NT2/D1 (cell line): Measurements from ENCODE around the gene SRC.

ENCODE experiments used
- DNase-seq: peaks from one replicate; pipeline ENCODE4 v3.0.0-alpha.2; 2011; ENCODE audit warnings: low read depth, low spot score
- H3K27me3 ChIP-seq: 2 replicates; pipeline ENCODE4 v1.6.0; 2011; ENCODE audit warnings: mild to moderate bottlenecking; ENCODE audit not compliant: insufficient read length, insufficient read depth
- H3K36me3 ChIP-seq: 2 replicates; pipeline ENCODE4 v1.6.1; 2011; ENCODE audit warnings: mild to moderate bottlenecking, low read length, mixed read lengths; ENCODE audit not compliant: insufficient read depth, insufficient read length
- H3K4me1 ChIP-seq: 2 replicates; pipeline ENCODE4 v1.5.1; 2011; ENCODE audit not compliant: insufficient read depth, insufficient read length
- H3K4me3 ChIP-seq: 2 replicates; pipeline ENCODE4 v1.5.1; 2011; ENCODE audit warnings: low read depth; ENCODE audit not compliant: insufficient read length
- H3K9ac ChIP-seq: 2 replicates; pipeline ENCODE4 v1.6.0; 2011; ENCODE audit warnings: low read depth; ENCODE audit not compliant: insufficient read length
- H3K9me3 ChIP-seq: 2 replicates; pipeline ENCODE4 v1.5.1; 2011; ENCODE audit warnings: mild to moderate bottlenecking, low read length; ENCODE audit not compliant: insufficient read depth
- SUZ12 ChIP-seq: IDR thresholded peaks from 2 replicates; pipeline ENCODE4 v1.6.1; 2011; ENCODE audit not compliant: insufficient read length, insufficient read depth; ENCODE audit errors: extremely low read depth
- YY1 ChIP-seq: IDR thresholded peaks from 2 replicates; pipeline ENCODE4 v1.6.1; 2011; ENCODE audit not compliant: insufficient read length, insufficient read depth
- ZNF274 ChIP-seq: IDR thresholded peaks from 2 replicates; pipeline ENCODE4 v1.6.1; 2011; ENCODE audit warnings: mild to moderate bottlenecking, low read depth, low read length

SRC gene

DNA sequence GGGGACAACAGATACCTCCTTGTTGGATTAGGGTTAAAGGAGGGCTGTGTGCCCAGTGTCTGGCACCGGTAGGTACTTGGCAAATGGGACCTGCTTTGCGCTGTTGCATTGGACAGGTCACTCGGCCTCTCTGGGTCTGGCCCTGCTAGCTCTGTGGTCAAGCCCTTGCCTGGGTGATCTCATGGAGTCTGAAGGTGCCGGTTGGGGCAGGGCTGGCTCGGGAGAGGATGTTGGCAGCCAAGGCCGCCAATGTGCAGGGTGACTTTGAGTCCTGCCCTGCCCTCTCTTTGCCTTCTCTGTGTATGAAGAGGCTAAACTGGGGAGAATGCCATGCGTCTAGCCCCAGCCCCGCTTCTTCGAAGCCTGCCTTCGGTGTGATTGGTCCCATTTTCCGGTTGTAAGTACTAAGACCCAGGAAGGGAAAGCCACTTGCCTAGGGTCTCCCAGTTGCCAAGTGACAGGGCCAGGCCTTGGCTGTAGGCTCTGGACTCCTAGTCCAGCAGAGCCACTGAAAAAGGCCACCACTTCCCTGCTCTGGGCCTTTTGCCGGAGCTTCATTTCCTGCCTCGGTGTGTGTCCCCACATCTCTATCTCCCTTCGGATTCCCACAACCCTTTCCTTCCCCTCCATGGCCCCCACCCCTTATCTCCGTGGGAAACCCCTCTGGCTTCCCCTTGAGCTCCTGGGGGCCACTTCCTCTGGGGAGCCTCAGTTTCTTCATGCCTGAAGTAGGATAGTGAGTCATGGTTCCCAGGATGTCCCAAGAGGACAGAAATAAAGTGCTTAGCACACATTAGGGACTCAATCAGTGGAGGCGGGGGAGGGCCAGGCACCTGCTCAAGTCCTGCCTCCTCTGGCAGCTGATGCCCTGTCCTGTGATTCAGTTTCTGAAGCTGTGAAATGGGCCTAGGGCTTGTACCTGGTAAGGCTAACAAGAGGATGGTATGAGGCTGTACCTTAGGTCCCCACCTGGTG lies 3.9 kb downstream of the SRC start:
- no peak overlapping the region for H3K9ac ChIP-seq
- no peaks in the 10 kb centered on the region for H3K27me3 ChIP-seq
- peaks cover 74% of the 10 kb centered on the region for H3K36me3 ChIP-seq
- no peaks in the 10 kb centered on the region for H3K9me3 ChIP-seq
- no peak for DNase-seq
- H3K4me1 ChIP-seq: peaks cover 15% of the 10 kb centered on the region
- no peak overlapping the region for H3K4me3 ChIP-seq
- TF ChIP-seq SUZ12 (no peak), YY1 (no peak), ZNF274 (no peak)

DNA sequence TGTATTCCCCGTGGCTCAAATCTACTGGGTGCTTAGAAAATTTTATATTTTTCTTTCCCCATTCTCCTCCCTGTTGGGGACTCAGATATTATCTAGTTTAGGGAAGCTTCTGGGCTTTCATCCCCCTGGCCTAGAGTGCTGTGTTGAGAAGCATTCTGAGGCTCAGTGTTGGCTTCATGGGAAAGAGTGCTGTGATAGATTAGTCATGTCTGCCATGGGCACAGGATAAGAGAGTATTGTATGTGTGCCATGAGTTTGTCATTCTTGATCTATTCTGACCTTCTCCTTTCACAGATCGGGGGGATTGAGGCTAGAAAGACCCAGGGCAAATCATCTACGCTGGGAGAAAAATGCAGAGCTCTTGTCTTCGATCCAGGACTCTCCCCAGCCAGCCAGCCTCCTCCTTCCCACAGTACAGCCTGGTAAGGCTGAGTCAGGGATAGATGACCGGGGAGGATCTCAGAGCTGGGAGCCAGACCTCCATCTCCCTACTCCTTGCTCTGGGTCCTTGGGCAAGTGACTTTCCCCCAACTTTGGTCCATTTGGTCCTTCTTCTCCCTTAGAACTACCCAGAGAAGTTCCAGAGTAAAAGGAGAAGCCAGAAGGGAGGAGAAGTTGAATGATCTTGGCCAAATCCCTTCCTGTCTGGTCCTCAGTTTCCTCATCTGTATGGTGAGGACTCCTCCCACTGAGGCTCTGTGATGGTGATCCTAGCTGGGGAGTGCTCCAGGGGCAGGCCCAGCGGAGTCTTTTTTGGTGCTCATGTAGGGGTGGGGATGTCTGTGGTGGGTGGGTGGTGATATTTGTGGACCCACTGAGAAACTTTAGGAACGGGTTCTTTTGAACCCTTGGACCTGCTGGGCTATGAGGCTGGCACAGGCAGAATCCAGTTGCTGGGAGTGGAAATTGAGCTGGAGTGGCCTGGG lies 5.0 kb downstream of the SRC start:
- no peak overlapping the region for H3K4me3 ChIP-seq
- no peak overlapping the region for H3K9ac ChIP-seq
- H3K9me3 ChIP-seq: no peaks in the 10 kb centered on the region
- H3K27me3 ChIP-seq: no peaks in the 10 kb centered on the region
- peaks cover 10% of the 10 kb centered on the region for H3K4me1 ChIP-seq
- H3K36me3 ChIP-seq: peaks cover 80% of the 10 kb centered on the region
- TF ChIP-seq YY1 (no peak), ZNF274 (no peak), SUZ12 (no peak)
- no peak for DNase-seq

- no peak for TF ChIP-seq ZNF274
- Histone ChIP-seq H3K4me3 (no peak overlapping the region), H3K9me3 (no peaks in the 10 kb centered on the region), H3K4me1 (peaks cover 9% of the 10 kb centered on the region), H3K9ac (no peak overlapping the region), H3K27me3 (no peaks in the 10 kb centered on the region), H3K36me3 (peaks cover 79% of the 10 kb centered on the region)
- DNase-seq: no peak
These were observed 6.0 kb downstream of the SRC start for GRCh38 chr20:37351689-37352607.

DNA sequence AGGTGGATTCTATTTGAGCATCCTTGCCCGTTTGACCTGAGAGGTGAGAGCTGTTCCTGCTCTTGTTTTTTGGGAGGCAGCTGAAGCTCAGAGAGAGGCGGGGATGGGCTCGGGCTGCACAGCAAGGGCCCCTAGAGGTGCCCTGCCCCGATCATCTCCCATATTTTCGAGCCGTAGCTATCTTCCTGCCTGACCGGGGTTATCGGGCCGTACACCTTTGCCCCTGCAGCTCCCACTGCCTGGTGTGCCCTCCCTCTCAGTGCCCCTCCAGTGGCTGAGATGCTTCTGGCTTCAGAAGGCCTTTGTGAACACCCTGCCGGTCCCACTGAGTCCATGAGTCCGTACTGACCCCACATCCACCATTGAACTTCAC lies 6.7 kb downstream of the SRC start:
- no peak overlapping the region for H3K4me3 ChIP-seq
- H3K9ac ChIP-seq: no peak overlapping the region
- no peak for DNase-seq
- H3K4me1 ChIP-seq: peaks cover 6% of the 10 kb centered on the region
- TF ChIP-seq YY1: no peak
- no peak for TF ChIP-seq ZNF274
- no peak for TF ChIP-seq SUZ12
- no peaks in the 10 kb centered on the region for H3K27me3 ChIP-seq
- no peaks in the 10 kb centered on the region for H3K9me3 ChIP-seq
- H3K36me3 ChIP-seq: peaks cover 72% of the 10 kb centered on the region

- Histone ChIP-seq H3K9ac (no peak overlapping the region), H3K9me3 (no peaks in the 10 kb centered on the region), H3K27me3 (no peaks in the 10 kb centered on the region), H3K4me1 (peaks cover 9% of the 10 kb centered on the region), H3K4me3 (no peak overlapping the region), H3K36me3 (peaks cover 64% of the 10 kb centered on the region)
- TF ChIP-seq YY1 (no peak), SUZ12 (no peak), ZNF274 (no peak)
- no peak for DNase-seq
These were observed 7.4 kb downstream of the SRC start for GRCh38 chr20:37353285-37353849.
